GM11168 (cell line): ENCODE data around the gene HEATR5A.
"Not testable (repeated sequence)": the region's sequence is repeated elsewhere in the genome, so short reads cannot be mapped to it uniquely, and the experiment has no call there.

Experiments
- in situ Hi-C: fragments of 300-500 bp; cut with MboI; formaldehyde crosslinking; loops from one replicate; pipeline ENCODE4 v1.12.0; 2022; ENCODE audit warnings: low sequenced_read_pairs; ENCODE audit not compliant: unreplicated experiment

Gene HEATR5A

DNA sequence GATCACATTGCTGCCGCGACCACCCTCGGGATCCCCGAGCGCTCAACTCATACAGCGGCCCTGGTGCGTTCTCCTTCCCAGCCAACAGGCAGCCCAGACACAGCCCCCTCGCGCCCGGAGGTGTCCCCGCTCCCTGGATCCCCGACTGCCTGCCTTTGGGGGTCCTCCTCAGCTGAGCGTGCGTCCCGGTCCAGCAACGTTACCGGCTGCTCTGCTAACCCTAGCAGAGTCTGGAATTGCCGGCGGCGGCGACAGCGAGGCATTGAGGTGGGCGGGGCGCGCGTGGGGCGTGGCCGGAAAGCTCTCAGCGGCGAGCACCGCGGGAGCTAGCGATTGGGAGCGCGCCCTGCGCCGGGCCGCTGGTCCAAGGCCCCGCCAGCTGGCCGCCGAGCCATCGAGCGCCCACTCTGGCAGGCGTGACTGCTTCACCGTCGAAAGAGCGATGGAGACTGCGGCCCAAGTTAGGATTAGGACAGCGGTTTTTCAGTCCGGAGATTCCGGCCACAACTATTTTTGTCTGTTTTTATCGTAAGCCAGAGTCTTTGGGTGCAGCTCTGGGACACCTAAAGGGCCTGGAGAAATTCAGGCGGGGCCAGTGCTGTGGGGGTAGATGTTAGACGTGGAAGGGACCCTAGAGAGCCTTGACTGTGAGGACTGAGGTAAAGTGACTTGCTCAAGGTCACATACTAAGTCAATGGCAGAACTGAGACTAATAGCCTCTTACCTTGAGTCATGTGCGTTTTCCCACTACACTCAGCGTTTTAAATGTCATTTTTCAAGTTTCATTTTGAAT, at the start of gene HEATR5A:
Gene HEATR5A, minus strand, starts transcription at position 232 of the 793 bp plus-strand sequence. CDS start 17,575 bp downstream, outside the sequence.
- in situ Hi-C loops = no loop called here

DNA sequence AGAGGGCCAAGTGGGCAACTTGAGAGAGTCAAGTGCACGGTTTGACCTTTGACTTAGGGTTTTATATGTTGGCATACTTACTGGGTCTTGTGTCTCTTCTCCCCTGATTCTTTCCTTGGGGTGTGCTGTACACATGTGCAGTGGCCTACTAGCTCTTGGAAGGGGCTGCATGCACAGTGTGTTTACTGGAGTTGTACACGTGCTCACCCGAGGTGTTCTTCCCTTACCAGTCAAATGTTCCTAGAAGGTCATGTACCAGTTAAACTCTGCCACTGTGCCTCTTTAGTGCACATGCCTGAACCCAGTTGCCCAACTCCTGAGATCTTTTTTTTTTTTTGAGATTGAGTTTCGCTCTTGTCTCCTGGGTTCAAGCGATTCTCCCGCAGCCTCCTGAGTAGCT, 46.2 kb upstream of the HEATR5A start:
- in situ Hi-C loops = no loop called here

DNA sequence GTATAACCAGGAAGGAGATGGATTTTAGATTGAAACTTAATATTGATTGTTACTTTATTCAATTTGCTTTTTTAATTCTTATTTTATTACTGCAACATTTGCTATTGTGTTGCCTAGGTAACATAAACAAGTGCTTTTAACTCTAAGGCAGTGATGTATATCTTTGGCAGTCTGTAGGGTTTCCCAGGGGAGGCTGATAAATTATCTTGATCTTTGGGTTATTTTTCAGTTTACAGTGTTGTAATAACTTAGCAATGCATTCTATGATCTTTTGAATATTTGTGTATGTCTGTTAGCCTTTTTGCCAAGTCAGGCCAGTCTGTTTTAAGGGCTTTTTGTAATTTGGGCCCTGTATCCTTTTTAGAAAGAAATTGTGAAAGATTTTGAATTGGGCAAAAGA, 44.8 kb upstream of the HEATR5A start:
- in situ Hi-C loops = no loop called here

GRCh38 chr14:31462450-31462849, 42.1 kb upstream of the HEATR5A start:
- in situ Hi-C loops = not testable (repeated sequence)

GRCh38 chr14:31461545-31461944, 41.2 kb upstream of the HEATR5A start:
- in situ Hi-C loops = no loop called here

DNA sequence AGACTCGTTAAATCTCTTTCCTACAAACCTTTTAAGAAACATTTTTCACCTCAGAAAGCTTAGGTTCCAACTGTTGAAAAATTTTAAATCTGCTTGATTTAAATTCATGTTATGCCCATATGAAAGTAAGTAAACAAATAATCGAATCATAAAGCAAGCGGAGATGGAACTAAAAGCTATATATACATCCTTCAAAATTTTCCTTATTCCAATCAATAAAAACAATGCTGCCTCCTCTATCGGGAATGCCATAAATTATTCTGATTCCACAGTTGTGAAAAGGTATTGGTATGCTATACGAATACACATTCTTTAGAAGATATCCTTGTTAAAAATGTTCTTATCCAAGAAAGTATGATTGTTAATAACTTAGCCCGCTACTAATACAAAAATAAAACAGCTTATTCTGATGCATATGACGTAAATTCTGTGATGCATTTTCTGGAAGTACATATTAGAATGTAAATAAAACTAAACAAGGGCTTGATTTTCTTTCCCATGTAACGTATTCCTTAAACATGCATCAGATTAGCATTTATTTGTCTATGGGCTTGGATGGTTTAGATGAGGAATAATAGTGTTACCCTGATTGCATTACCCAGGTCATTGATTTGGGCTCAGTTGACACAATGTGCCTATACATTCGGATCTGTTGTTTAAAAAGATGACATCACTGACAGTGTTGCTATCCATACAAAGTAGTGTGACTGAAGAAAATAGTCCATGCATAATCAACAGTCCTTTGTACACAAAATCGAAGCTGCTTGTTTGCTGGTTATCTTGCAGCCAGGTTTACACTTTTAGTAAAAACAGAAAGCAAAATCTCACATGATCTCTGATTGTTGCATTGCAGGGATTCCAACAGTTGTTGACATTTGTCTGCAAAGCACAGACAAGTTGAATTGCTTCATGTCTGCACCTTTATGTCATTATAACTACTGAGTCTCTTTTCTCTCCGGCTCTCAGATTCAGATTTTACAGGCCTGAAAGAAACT, 37.6 kb upstream of the HEATR5A start:
- in situ Hi-C loops = no loop called here

GRCh38 chr14:31456841-31457664, 36.7 kb upstream of the HEATR5A start, which contains the start of gene DTD2:
Gene DTD2, minus strand, starts transcription at chr14:31457506. Its CDS starts 113 bp downstream, at chr14:31457393.
- in situ Hi-C loops = no loop called here

- in situ Hi-C loops = no loop called here
These were observed 29.7 kb upstream of the HEATR5A start for GRCh38 chr14:31449971-31450610.

DNA sequence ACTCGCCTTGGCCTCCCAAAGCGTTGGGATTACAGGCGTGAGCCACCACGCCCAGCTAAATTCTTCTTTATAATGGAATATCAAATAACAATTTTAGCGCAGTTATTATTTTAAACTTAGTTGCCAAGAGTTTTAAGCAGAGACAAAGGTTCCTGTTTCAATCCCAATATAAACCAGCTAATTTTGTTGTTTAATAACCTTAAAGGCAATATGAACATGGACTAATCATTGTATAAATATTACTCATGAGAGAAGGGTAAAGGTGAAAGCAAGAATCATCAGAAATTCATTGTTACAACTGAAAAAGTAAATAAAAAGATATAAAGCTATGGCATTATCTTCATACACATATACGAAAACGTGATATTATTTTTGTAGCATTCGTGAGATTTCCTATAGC, 28.8 kb upstream of the HEATR5A start:
- in situ Hi-C loops = no loop called here

- in situ Hi-C loops = no loop called here
These were observed 25.4 kb upstream of the HEATR5A start for GRCh38 chr14:31445703-31446102.

DNA sequence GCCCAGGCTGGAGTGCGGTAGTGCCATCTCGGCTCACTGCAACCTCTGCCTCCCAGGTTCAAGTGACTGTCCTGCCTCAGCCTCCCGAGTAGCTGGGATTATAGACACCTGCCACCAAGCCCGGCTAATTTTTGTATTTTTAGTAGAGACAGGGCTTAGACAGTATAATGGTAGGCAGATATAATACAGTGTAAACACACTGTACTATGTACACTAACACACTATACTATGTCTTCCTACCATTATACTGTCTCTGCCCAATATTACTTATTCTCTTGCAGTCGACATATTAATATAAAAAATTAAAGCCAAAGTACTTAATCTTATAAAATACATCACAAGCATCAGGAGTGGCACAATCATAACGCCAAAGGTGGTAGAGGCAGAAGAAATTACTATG, 21.9 kb upstream of the HEATR5A start:
- in situ Hi-C loops = no loop called here

GRCh38 chr14:31441273-31442111, 21.1 kb upstream of the HEATR5A start:
- in situ Hi-C loops = no loop called here

GRCh38 chr14:31440280-31440679, 19.9 kb upstream of the HEATR5A start:
- in situ Hi-C loops = no loop called here

- in situ Hi-C loops = no loop called here
These were observed 19.2 kb upstream of the HEATR5A start for GRCh38 chr14:31439561-31439960.

GRCh38 chr14:31437045-31437691, 16.8 kb upstream of the HEATR5A start:
- in situ Hi-C loops = not testable (repeated sequence)

GRCh38 chr14:31435276-31435675, 14.9 kb upstream of the HEATR5A start:
- in situ Hi-C loops = no loop called here

DNA sequence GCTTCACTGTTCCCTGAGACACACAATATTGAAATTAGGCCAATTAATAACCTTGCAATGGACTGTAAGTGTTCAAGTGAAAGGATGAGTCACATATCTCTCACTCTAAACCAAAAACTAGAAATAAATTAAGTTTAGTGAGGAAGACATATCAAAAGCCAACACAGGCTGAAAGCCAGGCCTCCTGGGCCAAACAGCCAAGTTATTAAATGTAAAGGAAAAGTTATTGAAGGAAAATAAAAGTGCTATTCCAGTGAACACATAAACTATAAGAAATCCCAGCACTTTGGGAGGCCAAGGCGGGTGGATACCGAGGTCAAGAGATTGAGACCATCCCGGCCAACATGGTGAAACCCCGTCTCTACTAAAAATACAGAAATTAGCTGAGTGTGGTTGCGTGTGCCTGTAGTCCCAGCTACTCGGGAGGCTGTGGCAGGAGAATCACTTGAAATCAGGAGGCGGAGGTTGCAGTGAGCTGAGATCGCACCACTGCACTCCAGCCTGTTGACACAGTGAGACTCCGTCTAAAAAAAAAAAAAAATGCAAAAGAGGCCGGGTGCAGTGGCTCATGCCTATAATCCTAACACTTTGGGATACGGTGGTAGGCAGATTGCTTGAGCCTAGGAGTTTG, 10.4 kb upstream of the HEATR5A start:
- in situ Hi-C loops = no loop called here

- in situ Hi-C loops = no loop called here
These were observed 9.4 kb upstream of the HEATR5A start for GRCh38 chr14:31429791-31430190.
